ENCODE measurements around the gene C1QL3. TPM values are rescaled to one million over a fixed set of nuclear protein-coding genes. Genes with fewer than 3 reads are reported as not detected.

C1QL3 gene
- total RNA-seq, 1 donor from 2014 or later, result not detected

GRCh38 chr10:16559236-16559773 lies 37.6 kb upstream of the C1QL3 start:
- Histone ChIP-seq H3K27me3 (ENCODE audit: control insufficient read depth, insufficient read depth, low read length) (no peaks in the 10 kb centered on the region), H3K4me3 (ENCODE audit: low read depth, low read length) (no peak overlapping the region), H3K36me3 (ENCODE audit: control insufficient read depth, insufficient read depth, low read length) (no peaks in the 10 kb centered on the region)
- TF ChIP-seq, protein P1, sequence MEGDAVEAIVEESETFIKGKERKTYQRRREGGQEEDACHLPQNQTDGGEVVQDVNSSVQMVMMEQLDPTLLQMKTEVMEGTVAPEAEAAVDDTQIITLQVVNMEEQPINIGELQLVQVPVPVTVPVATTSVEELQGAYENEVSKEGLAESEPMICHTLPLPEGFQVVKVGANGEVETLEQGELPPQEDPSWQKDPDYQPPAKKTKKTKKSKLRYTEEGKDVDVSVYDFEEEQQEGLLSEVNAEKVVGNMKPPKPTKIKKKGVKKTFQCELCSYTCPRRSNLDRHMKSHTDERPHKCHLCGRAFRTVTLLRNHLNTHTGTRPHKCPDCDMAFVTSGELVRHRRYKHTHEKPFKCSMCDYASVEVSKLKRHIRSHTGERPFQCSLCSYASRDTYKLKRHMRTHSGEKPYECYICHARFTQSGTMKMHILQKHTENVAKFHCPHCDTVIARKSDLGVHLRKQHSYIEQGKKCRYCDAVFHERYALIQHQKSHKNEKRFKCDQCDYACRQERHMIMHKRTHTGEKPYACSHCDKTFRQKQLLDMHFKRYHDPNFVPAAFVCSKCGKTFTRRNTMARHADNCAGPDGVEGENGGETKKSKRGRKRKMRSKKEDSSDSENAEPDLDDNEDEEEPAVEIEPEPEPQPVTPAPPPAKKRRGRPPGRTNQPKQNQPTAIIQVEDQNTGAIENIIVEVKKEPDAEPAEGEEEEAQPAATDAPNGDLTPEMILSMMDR (IDR thresholded peaks at IDR 0.05; ENCODE audit: insufficient read depth, low read length, severe bottlenecking), result no peak
- no peak for DNase-seq (ENCODE audit: low read depth)
- FAIRE-seq, result no peak

- no peaks in the 10 kb centered on the region for H3K27me3 ChIP-seq (ENCODE audit: control insufficient read depth, insufficient read depth, low read length)
- FAIRE-seq (no peak), DNase-seq (ENCODE audit: low read depth) (no peak)
- H3K36me3 ChIP-seq (ENCODE audit: control insufficient read depth, insufficient read depth, low read length), result no peaks in the 10 kb centered on the region
- no peak overlapping the region for H3K4me3 ChIP-seq (ENCODE audit: low read depth, low read length)
- TF ChIP-seq, protein P1 (IDR thresholded peaks at IDR 0.05; ENCODE audit: insufficient read depth, low read length, severe bottlenecking), result no peak
Observed at GRCh38 chr10:16547973-16548372, 26.3 kb upstream of the C1QL3 start.

DNA sequence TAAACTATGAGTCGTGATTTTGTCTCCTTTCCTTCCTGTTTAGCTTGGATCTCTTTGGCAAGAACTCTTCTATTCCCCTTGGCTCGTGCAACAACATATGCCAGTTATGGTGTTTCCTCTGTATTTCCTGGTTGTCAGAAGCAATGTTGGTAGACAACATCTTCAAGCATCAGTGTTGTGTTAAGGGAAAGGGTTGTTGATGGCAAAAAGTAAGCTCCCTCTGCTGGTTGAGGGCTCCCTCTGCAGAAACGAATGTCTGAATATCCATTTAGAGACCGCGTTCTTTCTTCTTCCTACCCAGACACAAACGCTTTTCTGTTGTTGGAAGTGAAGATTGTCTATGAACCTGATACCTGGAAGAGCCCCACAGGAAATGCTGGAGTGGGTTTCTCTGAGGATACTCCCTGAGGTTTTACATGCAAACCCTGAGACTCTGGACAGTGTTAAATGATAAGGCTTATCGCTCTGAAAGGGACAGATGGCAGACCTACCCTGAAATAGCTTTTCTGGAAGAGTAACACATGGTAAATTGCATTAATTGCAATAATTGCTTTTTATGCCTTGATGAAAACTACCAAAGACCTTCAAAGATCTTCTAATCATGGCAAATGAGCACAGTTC lies 23.5 kb upstream of the C1QL3 start:
- FAIRE-seq (no peak), DNase-seq (ENCODE audit: low read depth) (peak; percentile 48)
- Histone ChIP-seq H3K27me3 (ENCODE audit: control insufficient read depth, insufficient read depth, low read length) (no peaks in the 10 kb centered on the region), H3K36me3 (ENCODE audit: control insufficient read depth, insufficient read depth, low read length) (no peaks in the 10 kb centered on the region), H3K4me3 (ENCODE audit: low read depth, low read length) (no peak overlapping the region)
- TF ChIP-seq, protein P1 (IDR thresholded peaks at IDR 0.05; ENCODE audit: insufficient read depth, low read length, severe bottlenecking), result peak; percentile 78

DNA sequence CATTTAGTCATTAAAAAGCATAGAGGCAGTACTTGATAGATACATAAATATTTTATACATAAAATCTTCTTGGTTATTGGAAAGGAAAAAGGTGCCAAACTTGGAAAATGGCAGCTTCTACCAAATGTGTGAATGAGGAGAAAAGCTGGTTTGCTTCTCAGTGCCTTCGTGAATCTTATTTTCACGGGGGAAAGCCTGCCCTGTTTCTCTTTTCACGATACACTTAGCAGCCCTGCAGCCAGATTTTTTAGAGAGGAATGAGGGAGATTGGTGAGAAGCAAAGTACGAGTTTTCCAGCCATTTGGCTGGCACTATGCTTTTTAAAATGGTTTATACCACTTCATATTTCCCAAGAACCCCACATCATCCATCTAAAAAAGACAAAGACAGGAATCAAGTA lies 22.9 kb upstream of the C1QL3 start:
- TF ChIP-seq, protein P1 (IDR thresholded peaks at IDR 0.05; ENCODE audit: insufficient read depth, low read length, severe bottlenecking), result no peak
- H3K36me3 ChIP-seq (ENCODE audit: control insufficient read depth, insufficient read depth, low read length), result no peaks in the 10 kb centered on the region
- no peak overlapping the region for H3K4me3 ChIP-seq (ENCODE audit: low read depth, low read length)
- FAIRE-seq, result no peak
- H3K27me3 ChIP-seq (ENCODE audit: control insufficient read depth, insufficient read depth, low read length), result no peaks in the 10 kb centered on the region
- DNase-seq (ENCODE audit: low read depth), result no peak

DNA sequence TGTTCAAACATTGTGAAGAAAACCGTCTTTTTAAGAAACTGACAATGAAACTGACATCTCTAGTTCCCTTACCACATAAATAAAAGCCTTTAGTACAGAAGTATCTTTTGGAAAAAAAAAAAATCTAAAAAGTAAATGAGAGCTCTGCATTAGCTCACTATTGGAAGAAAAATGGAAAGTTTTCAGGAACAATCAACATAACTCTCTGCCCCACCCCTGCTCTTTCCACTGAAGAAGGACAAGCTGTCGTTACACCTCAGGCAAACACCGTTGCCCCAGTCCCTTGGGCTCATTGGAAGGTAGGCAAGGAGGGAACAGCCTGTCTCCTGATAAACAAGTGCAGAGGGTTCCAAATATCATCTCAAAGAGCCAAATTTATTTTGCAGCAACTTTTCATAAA lies 22.4 kb upstream of the C1QL3 start:
- Histone ChIP-seq H3K36me3 (ENCODE audit: control insufficient read depth, insufficient read depth, low read length) (no peaks in the 10 kb centered on the region), H3K27me3 (ENCODE audit: control insufficient read depth, insufficient read depth, low read length) (no peaks in the 10 kb centered on the region), H3K4me3 (ENCODE audit: low read depth, low read length) (no peak overlapping the region)
- FAIRE-seq (no peak), DNase-seq (ENCODE audit: low read depth) (no peak)
- TF ChIP-seq, protein P1 (IDR thresholded peaks at IDR 0.05; ENCODE audit: insufficient read depth, low read length, severe bottlenecking), result no peak

DNA sequence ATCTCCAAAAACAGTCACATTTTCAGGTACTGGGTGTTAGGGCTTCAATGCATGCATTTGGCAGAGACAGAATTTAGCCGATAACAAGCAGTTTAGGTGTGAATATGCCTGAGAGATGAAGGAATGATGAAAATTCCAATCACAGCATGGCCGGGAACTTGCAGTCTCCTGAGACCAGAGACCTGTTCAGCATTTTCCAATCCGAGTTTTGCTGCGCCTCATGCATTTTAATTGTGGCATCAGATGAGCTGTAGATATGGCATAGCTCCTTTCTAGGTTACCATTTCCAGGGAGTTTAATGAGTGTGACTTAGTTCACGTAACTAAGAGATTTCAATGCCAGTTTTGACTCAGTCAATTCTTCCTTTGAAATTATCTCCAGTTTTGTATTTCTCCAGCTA lies 14.5 kb upstream of the C1QL3 start:
- no peaks in the 10 kb centered on the region for H3K36me3 ChIP-seq (ENCODE audit: control insufficient read depth, insufficient read depth, low read length)
- no peak overlapping the region for H3K4me3 ChIP-seq (ENCODE audit: low read depth, low read length)
- DNase-seq (ENCODE audit: low read depth) (no peak), FAIRE-seq (peak; percentile 76)
- TF ChIP-seq, protein P1 (IDR thresholded peaks at IDR 0.05; ENCODE audit: insufficient read depth, low read length, severe bottlenecking), result no peak
- no peaks in the 10 kb centered on the region for H3K27me3 ChIP-seq (ENCODE audit: control insufficient read depth, insufficient read depth, low read length)

Measured in bronchial epithelial cell (primary cell).